A549 (cell line): ENCODE measurements around the gene CRBN. TPM values are rescaled to one million over a fixed set of nuclear protein-coding genes. Genes with fewer than 3 reads are reported as not detected.

Experiments
- ATAC-seq, 2 experiments: fragments of 200-7000 bp in 1 of 2; fragments of >200 bp in 1 of 2; cut with Nextera tagmentation in 1 of 2; cut with Tn5 transposase in 1 of 2; 3 replicates each; pipeline versions ENCODE4 v1.8.0 to v1.9.1; 2018 to 2020; ENCODE audit warnings: mild to moderate bottlenecking in 1 of 2, moderate library complexity in 1 of 2
- CTCF ChIA-PET: fragments of 300-600 bp; sonication (Branson Sonifier 250); formaldehyde crosslinking; extraction: SDS; loops from one replicate; lab custom pipeline; 2021; ENCODE audit warnings: antibody characterized with exemption, inconsistent platforms; lab: Yijun Ruan, JAX
- POLR2A ChIA-PET: fragments of 350-600 bp; formaldehyde crosslinking; extraction: SDS; loops from one replicate; lab custom pipeline; 2021; ENCODE audit warnings: antibody characterized with exemption, inconsistent platforms; lab: Yijun Ruan, JAX
- DNase-seq, 2 experiments: peaks; one replicate each; pipeline versions ENCODE4 v3.0.0 to v3.0.0-alpha.2; 2011 to 2016; ENCODE audit warnings: low read depth in 1 of 2, low spot score in 1 of 2
- FAIRE-seq: peaks from 2 replicates; lab custom pipeline; 2011; peaks lifted over from hg19 to GRCh38; lab: Jason Lieb, UNC
- H3K27ac ChIP-seq, 2 experiments: fragments of >200 bp; sonication (Bioruptor Twin); formaldehyde crosslinking; 3 replicates each; pipeline ENCODE4 v1.5.1; 2016 to 2017
- H3K4me1 ChIP-seq: fragments of >200 bp; sonication (Bioruptor Twin); formaldehyde crosslinking; 3 replicates; pipeline ENCODE4 v1.6.1; 2016
- H3K4me2 ChIP-seq: fragments of >200 bp; sonication (Bioruptor Twin); formaldehyde crosslinking; 3 replicates; pipeline ENCODE4 v1.6.1; 2016
- H3K4me3 ChIP-seq: fragments of >200 bp; sonication (Bioruptor Twin); formaldehyde crosslinking; 3 replicates; pipeline ENCODE4 v1.5.1; 2016
- H3K9me3 ChIP-seq: fragments of >200 bp; sonication (Bioruptor Twin); formaldehyde crosslinking; 3 replicates; pipeline ENCODE4 v1.6.1; 2016
- BHLHE40 ChIP-seq: IDR thresholded peaks from 2 replicates; pipeline ENCODE4 v1.6.1; 2012; ENCODE audit warnings: low read depth, low read length, inconsistent platforms
- CBX2 ChIP-seq: fragments of 200-600 bp; sonication (generic); IDR thresholded peaks from 2 replicates; pipeline ENCODE4 v1.6.1; 2016; ENCODE audit warnings: low read depth, mild to moderate bottlenecking, borderline replicate concordance
- EHF ChIP-seq: fragments of 250-450 bp; sonication (Bioruptor Pico); IDR thresholded peaks from 2 replicates; pipeline ENCODE4 v1.5.0; 2020; ENCODE audit warnings: mild to moderate bottlenecking
- EP300 ChIP-seq, 2 experiments: fragments of >200 bp; sonication (Bioruptor Twin); formaldehyde crosslinking; IDR thresholded peaks; 2 replicates in 1 of 2; 3 replicates in 1 of 2; pipeline ENCODE4 v1.6.1; 2016 to 2017
- FOSB ChIP-seq: fragments of 250-450 bp; sonication (Bioruptor Pico); IDR thresholded peaks from 2 replicates; pipeline ENCODE4 v1.5.0; 2020; ENCODE audit warnings: mild to moderate bottlenecking, moderate library complexity
- GATA3 ChIP-seq: IDR thresholded peaks from 2 replicates; pipeline ENCODE4 v1.6.1; 2012; ENCODE audit warnings: borderline replicate concordance
- HDAC2 ChIP-seq: fragments of 200-600 bp; sonication (generic); IDR thresholded peaks from 2 replicates; pipeline ENCODE4 v1.6.1; 2016
- HEYL ChIP-seq: fragments of 250-450 bp; sonication (Bioruptor Pico); IDR thresholded peaks from 2 replicates; pipeline ENCODE4 v1.8.0; 2021; ENCODE audit warnings: mild to moderate bottlenecking, moderate library complexity
- JUN ChIP-seq, 2 experiments: fragments of >200 bp; sonication (Bioruptor Twin); formaldehyde crosslinking; IDR thresholded peaks; 2 replicates in 1 of 2; 3 replicates in 1 of 2; pipeline ENCODE4 v1.6.1; 2016 to 2017
- KDM5A ChIP-seq: fragments of 200-600 bp; sonication (generic); IDR thresholded peaks from 2 replicates; pipeline ENCODE4 v1.6.1; 2016; ENCODE audit warnings: antibody characterized with exemption, mild to moderate bottlenecking
- MYC ChIP-seq: IDR thresholded peaks from 2 replicates; pipeline ENCODE4 v1.6.1; 2012; ENCODE audit warnings: mild to moderate bottlenecking, inconsistent platforms, low read length, improper control_type of control experiment, borderline replicate concordance
- NR3C1 ChIP-seq: fragments of >200 bp; sonication (Bioruptor Twin); formaldehyde crosslinking; IDR thresholded peaks from 3 replicates; pipeline ENCODE4 v1.6.1; 2017
- PHF8 ChIP-seq: fragments of 200-600 bp; sonication (generic); IDR thresholded peaks from 2 replicates; pipeline ENCODE4 v1.6.1; 2016; ENCODE audit warnings: low read depth, mild to moderate bottlenecking, antibody characterized with exemption, moderate library complexity, borderline replicate concordance
- POLR2AphosphoS2 ChIP-seq: conservative IDR thresholded peaks from 2 replicates; pipeline ENCODE4 v1.6.1; 2012; ENCODE audit warnings: low read length, improper control_type of control experiment, inconsistent platforms
- RAD21 ChIP-seq, 2 experiments: fragments of >200 bp in 1 of 2; sonication (Bioruptor Twin) in 1 of 2; formaldehyde crosslinking in 1 of 2; IDR thresholded peaks in 1 of 2; conservative IDR thresholded peaks in 1 of 2; 2 replicates in 1 of 2; 3 replicates in 1 of 2; pipeline ENCODE4 v1.6.1; 2012 to 2018; ENCODE audit warnings: inconsistent platforms in 1 of 2
- RNF2 ChIP-seq: fragments of 200-600 bp; sonication (generic); IDR thresholded peaks from 2 replicates; pipeline ENCODE4 v1.6.1; 2016; ENCODE audit warnings: low read depth, mild to moderate bottlenecking, antibody characterized with exemption, moderate library complexity, borderline replicate concordance
- SMC3 ChIP-seq: fragments of >200 bp; sonication (Bioruptor Twin); formaldehyde crosslinking; IDR thresholded peaks from 3 replicates; pipeline ENCODE4 v1.6.1; 2018; ENCODE audit warnings: inconsistent platforms
- TFCP2L1 ChIP-seq: fragments of 250-450 bp; sonication (Bioruptor Pico); IDR thresholded peaks from 2 replicates; pipeline ENCODE4 v1.5.0; 2021; ENCODE audit warnings: mild to moderate bottlenecking
- ZC3H11A ChIP-seq: fragments of 450-650 bp; IDR thresholded peaks from 2 replicates; pipeline ENCODE4 v1.6.1; 2014; ENCODE audit warnings: antibody characterized with exemption, mild to moderate bottlenecking
- ZNF302 ChIP-seq: fragments of 250-450 bp; sonication (Bioruptor Pico); IDR thresholded peaks from 2 replicates; pipeline ENCODE4 v1.9.0; 2021; ENCODE audit warnings: inconsistent platforms, mild to moderate bottlenecking, moderate library complexity
- ZSCAN20 ChIP-seq: fragments of 250-450 bp; sonication (Bioruptor Pico); IDR thresholded peaks from 2 replicates; pipeline ENCODE4 v1.8.0; 2022; ENCODE audit warnings: mild to moderate bottlenecking, moderate library complexity
- WGBS: methylation state at CpG from one replicate; pipeline ENCODE4 v1.1.6; 2017; ENCODE audit errors: missing lambda C conversion rate; 5-methylcytosine and 5-hydroxymethylcytosine counted together
- polyA plus RNA-seq, 4 experiments: library from polyadenylated mRNA; depleted of rRNA in 3 of 4; stranded (reverse); fragments of >200 nt; fragmentation: RNase III in 1 of 4; extraction: RNeasy Plus Mini Kit Qiagen cat#74134 plus additional on column Dnase treatment in 1 of 4; gene quantifications; 2 replicates in 3 of 4; 3 replicates in 1 of 4; pipeline ENCODE4 v1.2.3, GENCODE V29; 2011 to 2017
- TF ChIP-seq, protein P1 (sequence below): fragments of 150-350 bp; IDR thresholded peaks from 2 replicates; pipeline ENCODE4 v1.6.1; 2014; ENCODE audit warnings: low read depth, mild to moderate bottlenecking, low read length
- TF ChIP-seq, protein P2 (sequence below): IDR thresholded peaks from 2 replicates; pipeline ENCODE4 v1.6.1; 2012
- TF ChIP-seq, protein P3 (sequence below): fragments of 250-450 bp; sonication (Bioruptor Pico); IDR thresholded peaks from 2 replicates; pipeline ENCODE4 v1.5.0; 2020; ENCODE audit warnings: low read depth, mild to moderate bottlenecking, moderate library complexity
- TF ChIP-seq, protein P4 (sequence below): IDR thresholded peaks from 2 replicates; pipeline ENCODE4 v1.6.1; 2012
- TF ChIP-seq, protein P5 (sequence below): fragments of >200 bp; sonication (Bioruptor Twin); formaldehyde crosslinking; IDR thresholded peaks from 3 replicates; pipeline ENCODE4 v1.5.1; 2016

CRBN gene
- polyA plus RNA-seq, 2 of the 4 experiments (the other 2 are of a cell fraction), result 21.8 to 41.0 TPM

DNA sequence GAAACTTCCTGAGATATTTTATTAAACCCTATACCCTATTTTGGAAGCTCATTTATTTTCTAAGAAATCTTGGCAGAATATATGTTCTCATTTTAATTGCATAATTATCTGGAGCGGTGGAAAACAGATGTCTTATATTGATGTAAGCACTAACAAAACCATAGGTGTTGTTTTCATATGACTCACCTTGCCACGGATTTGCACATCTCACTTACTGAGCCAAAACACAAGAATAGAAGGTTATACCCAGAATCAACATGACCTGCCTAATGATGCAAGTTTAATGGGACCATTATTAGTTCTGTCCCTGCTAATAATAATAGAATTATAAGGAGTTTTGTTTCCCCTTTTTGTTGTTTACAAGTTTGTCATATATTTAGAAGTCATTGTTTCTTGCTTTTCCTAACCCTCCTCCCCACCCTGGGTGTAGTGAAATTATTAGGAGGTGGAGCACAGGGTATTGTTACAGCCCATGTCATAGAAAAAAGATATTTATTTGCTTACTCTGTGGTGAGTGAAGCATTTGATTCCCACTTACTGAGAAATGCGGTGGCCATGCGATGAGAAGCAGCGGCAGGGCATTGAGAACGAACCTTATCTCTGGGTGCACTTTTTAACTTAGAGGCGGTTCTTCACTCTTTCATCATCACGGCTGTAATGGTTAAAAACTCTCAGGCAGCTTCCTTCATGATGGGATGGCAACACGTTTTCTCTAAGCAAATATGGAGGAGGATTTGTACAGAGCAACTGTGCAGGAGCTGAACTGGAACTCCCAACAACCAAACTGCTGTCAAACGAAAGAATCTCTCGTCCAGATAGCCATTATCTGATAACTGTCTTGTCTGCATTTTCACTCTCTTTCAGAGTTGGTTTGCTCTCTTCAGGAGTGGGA lies 69.8 kb downstream of the CRBN start:
- H3K27ac ChIP-seq, result no peak overlapping the region
- no peak for DNase-seq
- POLR2A ChIA-PET, result no interaction called here
- 27% methylated on average over 11 of the region's 11 CpGs for WGBS
- ATAC-seq, result peak in 1 of 2 experiments; percentile 35; a peak in 3 of 6 replicates
- no peak for FAIRE-seq
- CTCF ChIA-PET, result no interaction called here
- H3K4me2 ChIP-seq, result peak overlapping the region; percentile 14; the same call in 1 of the 3 replicates
- no peak overlapping the region for H3K4me3 ChIP-seq
- no peaks in the 10 kb centered on the region for H3K4me1 ChIP-seq
- no peaks in the 10 kb centered on the region; the same call in 2 of the 3 replicates for H3K9me3 ChIP-seq
- TF ChIP-seq GATA3 (no peak), RNF2 (peak; percentile 39; the same call in 1 of the 2 replicates), FOSB (no peak)

DNA sequence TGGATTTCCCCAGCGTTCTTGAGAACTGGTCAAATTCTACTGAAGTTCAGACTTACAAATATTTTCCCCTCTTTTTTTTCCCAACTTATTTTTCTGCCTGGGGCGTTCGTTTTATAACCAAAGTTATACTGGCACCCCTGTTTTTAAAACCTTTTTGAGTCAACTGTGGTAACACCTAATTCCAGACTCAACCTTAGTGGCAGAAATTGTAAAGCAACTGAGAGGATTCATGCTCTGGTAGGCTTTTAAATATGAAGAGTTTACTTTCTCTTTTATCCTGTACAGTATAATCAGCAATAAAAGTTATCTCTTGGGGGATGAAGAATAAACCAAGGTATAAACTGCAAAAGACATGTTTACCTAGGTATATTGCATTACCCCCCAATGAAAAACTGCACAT lies 71.6 kb downstream of the CRBN start:
- ChIA-PET CTCF (no interaction called here), POLR2A (no interaction called here)
- WGBS, result 21% methylated on average over 3 of the region's 3 CpGs
- no peak for TF ChIP-seq BHLHE40
- no peak for TF ChIP-seq PHF8
- TF ChIP-seq EP300 (IDR thresholded peaks at IDR 0.05), result no peak
- TF ChIP-seq, protein P1, sequence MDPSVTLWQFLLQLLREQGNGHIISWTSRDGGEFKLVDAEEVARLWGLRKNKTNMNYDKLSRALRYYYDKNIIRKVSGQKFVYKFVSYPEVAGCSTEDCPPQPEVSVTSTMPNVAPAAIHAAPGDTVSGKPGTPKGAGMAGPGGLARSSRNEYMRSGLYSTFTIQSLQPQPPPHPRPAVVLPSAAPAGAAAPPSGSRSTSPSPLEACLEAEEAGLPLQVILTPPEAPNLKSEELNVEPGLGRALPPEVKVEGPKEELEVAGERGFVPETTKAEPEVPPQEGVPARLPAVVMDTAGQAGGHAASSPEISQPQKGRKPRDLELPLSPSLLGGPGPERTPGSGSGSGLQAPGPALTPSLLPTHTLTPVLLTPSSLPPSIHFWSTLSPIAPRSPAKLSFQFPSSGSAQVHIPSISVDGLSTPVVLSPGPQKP, result no peak
- TF ChIP-seq KDM5A, result no peak
- TF ChIP-seq CBX2, result no peak
- no peak for TF ChIP-seq TFCP2L1 (CRISPR knock-in tag)
- TF ChIP-seq HEYL, result no peak
- TF ChIP-seq NR3C1, result no peak
- no peak for TF ChIP-seq MYC
- TF ChIP-seq SMC3, result no peak
- TF ChIP-seq, protein P2, sequence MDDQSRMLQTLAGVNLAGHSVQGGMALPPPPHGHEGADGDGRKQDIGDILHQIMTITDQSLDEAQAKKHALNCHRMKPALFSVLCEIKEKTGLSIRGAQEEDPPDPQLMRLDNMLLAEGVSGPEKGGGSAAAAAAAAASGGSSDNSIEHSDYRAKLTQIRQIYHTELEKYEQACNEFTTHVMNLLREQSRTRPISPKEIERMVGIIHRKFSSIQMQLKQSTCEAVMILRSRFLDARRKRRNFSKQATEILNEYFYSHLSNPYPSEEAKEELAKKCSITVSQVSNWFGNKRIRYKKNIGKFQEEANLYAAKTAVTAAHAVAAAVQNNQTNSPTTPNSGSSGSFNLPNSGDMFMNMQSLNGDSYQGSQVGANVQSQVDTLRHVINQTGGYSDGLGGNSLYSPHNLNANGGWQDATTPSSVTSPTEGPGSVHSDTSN, result no peak
- no peak for TF ChIP-seq RAD21 (conservative IDR thresholded peaks at IDR 0.05 in 1 of 2, IDR thresholded peaks at IDR 0.05 in 1 of 2)
- Histone ChIP-seq H3K4me2 (no peak overlapping the region), H3K4me3 (no peak overlapping the region), H3K27ac (no peak overlapping the region), H3K9me3 (no peaks in the 10 kb centered on the region; the same call in 2 of the 3 replicates), H3K4me1 (no peaks in the 10 kb centered on the region)
- DNase-seq (no peak), ATAC-seq (no peak), FAIRE-seq (no peak)

DNA sequence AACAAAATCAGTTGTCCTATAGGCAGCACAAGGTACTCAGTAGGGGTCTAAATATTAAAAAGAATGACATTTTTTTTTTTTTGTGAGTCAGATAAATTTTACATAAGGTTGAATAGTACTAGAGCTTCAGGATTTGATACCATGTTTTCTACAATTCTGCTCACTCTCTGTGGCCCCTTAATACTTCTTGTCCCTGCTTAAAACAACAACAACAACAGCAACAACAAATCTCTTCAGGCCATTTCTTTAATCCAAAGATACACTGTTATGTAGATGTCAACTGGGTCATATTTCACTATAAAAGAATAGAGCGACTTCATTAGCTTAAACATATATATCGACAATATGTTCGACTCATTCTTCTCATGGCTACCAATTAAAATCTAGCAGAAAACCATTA lies 72.3 kb downstream of the CRBN start:
- WGBS, result 82% methylated on average over 3 of the region's 3 CpGs
- no peak for TF ChIP-seq EHF (CRISPR knock-in tag)
- TF ChIP-seq ZC3H11A, result no peak
- TF ChIP-seq, protein P3, sequence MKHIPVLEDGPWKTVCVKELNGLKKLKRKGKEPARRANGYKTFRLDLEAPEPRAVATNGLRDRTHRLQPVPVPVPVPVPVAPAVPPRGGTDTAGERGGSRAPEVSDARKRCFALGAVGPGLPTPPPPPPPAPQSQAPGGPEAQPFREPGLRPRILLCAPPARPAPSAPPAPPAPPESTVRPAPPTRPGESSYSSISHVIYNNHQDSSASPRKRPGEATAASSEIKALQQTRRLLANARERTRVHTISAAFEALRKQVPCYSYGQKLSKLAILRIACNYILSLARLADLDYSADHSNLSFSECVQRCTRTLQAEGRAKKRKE (CRISPR knock-in tag), result no peak
- TF ChIP-seq RAD21 (conservative IDR thresholded peaks at IDR 0.05 in 1 of 2, IDR thresholded peaks at IDR 0.05 in 1 of 2), result no peak
- TF ChIP-seq POLR2AphosphoS2, result no peak
- TF ChIP-seq, protein P1, result no peak
- no peak for TF ChIP-seq ZSCAN20 (CRISPR knock-in tag)
- TF ChIP-seq, protein P4, sequence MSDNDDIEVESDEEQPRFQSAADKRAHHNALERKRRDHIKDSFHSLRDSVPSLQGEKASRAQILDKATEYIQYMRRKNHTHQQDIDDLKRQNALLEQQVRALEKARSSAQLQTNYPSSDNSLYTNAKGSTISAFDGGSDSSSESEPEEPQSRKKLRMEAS, result no peak
- no peak for TF ChIP-seq JUN (IDR thresholded peaks at IDR 0.05)
- TF ChIP-seq ZNF302 (CRISPR knock-in tag), result no peak
- TF ChIP-seq, protein P5, sequence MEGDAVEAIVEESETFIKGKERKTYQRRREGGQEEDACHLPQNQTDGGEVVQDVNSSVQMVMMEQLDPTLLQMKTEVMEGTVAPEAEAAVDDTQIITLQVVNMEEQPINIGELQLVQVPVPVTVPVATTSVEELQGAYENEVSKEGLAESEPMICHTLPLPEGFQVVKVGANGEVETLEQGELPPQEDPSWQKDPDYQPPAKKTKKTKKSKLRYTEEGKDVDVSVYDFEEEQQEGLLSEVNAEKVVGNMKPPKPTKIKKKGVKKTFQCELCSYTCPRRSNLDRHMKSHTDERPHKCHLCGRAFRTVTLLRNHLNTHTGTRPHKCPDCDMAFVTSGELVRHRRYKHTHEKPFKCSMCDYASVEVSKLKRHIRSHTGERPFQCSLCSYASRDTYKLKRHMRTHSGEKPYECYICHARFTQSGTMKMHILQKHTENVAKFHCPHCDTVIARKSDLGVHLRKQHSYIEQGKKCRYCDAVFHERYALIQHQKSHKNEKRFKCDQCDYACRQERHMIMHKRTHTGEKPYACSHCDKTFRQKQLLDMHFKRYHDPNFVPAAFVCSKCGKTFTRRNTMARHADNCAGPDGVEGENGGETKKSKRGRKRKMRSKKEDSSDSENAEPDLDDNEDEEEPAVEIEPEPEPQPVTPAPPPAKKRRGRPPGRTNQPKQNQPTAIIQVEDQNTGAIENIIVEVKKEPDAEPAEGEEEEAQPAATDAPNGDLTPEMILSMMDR, result no peak
- TF ChIP-seq PHF8, result no peak
- TF ChIP-seq HDAC2, result no peak

More for the DNA sequence above, 72.3 kb downstream of the CRBN start:
- Histone ChIP-seq H3K4me1 (no peaks in the 10 kb centered on the region), H3K4me2 (no peak overlapping the region), H3K9me3 (no peaks in the 10 kb centered on the region; the same call in 2 of the 3 replicates), H3K27ac (no peak overlapping the region), H3K4me3 (no peak overlapping the region)
- FAIRE-seq (no peak), ATAC-seq (no peak), DNase-seq (no peak)
- ChIA-PET POLR2A (no interaction called here), CTCF (no interaction called here)
